ENCODE results near the gene IGF1R. TPM values are rescaled to one million over a fixed set of nuclear protein-coding genes. Genes with fewer than 3 reads are reported as not detected.

The IGF1R gene
- total RNA-seq, 1 experiment from 2014 or later, result 30.9 TPM

DNA sequence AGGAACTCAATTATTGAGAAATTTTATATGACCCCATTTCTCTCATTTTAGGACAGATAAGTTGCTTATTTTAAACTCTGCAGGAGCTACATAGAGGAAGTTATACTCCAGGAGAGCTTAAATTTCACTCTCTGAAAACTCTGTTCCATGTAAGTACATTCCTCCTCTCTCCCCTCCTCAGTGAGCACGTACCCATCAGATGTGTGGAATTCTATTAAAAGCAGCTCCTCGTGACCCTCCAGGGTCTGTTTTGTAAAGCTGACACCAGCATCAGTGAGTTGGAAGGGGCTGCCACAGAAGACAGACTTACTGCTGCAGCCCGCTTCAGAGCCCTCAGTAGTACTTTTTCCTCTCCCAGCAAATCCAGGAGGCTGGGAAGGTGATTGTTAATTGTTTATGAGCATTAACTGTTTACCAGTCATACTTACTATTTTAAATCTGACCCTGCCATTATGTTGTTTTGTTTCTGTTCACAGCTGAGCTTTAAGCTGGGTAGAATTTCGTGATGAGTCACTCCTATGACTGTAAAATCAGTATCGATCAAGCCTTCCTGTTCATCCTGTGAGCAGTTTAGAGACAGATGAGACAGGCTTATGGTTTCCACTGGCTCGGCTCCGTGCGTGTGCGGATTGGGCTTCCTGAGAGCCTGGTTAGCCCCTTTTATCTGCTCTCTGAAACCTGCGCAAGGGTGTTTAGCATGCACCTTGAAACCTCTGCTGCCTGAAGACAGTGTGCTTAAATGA, 20.4 kb downstream of the IGF1R start:
- DNase-seq (ENCODE audit: extremely low read depth, low read depth), result no peak

DNA sequence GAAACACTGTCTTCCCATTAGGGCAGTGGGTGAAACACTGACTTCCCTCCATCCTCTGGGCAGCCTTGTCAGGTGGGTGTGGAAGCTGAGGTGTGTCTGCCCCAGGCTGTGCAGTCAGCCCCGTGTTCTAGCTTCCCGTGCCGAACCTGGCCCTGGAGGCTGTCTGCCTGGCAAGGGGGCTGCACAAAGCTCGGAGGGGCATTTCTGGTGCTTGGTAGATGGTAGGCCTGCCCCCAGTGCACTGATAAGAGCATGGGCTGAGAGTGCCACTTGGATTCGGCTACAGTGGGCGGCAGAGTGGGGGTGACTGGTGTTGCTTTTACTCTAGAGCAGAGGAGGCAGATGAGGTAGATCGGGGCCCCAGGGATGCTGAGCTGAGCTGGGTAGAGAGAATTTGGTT, 21.3 kb downstream of the IGF1R start:
- no peak for DNase-seq (ENCODE audit: extremely low read depth, low read depth)

DNA sequence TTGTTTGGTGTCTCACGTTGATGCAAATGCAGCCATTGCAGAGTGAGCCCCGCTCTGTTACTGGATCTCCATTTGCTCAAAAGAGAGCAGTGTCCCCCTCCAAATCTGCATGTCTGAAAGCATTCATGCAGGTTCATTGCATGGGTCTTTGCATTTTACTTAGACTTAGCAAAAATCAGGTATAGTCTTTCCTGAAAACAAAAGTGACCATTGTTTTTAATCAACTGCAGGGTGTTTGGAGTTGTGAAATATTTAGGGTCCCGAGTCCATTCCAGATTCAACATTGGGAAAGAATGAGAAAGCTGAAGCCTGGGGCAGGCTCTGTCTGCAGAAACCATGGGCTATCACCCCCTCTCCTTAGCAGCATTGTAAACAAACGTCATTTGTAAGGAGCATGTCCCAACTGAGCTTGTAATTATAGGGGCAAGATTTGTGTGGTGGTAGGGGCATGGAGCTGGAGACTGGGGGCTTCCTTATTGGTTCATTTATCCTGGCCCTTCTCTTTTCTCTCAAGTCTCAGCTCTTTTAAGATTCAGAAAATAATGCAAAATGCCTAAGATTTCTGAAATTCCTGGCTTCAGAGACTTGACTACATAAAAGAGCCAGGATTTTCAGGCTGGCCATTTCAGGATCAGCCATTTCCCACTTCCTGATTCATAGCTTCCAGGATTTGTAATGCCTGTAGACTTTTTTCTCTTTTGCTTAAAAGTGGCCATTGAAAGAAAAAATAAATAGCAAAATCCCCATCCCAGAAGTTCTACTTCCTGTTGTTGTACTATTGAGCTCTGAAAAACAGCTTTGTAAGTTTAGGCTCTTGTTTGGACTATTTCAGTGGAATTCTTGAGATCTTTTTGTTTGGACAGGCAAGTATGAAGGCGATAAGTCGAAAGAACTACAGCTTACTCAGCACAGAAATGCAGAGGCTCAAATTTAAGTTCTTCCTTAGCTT, 23.0 kb downstream of the IGF1R start:
- DNase-seq (ENCODE audit: extremely low read depth, low read depth), result no peak

DNA sequence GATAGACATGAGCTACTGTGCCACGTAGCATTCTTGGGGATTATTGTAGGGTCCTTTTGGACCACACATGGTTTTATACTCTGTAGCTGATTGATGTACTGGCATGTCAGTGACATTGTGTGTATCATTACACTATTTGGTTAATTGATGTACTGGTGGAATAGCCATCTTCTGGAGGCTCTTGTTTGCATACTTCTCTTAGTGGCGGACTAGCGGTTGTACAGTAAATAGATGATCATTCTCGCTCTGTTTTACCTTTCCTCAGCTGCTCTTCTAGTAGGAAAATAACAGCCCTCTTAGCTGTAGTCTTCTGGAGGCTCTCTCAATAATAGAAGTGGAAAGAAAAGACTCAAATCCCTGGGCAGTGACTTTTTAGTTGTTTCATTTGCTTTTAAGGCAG, 24.8 kb downstream of the IGF1R start:
- DNase-seq (ENCODE audit: extremely low read depth, low read depth), result no peak

DNA sequence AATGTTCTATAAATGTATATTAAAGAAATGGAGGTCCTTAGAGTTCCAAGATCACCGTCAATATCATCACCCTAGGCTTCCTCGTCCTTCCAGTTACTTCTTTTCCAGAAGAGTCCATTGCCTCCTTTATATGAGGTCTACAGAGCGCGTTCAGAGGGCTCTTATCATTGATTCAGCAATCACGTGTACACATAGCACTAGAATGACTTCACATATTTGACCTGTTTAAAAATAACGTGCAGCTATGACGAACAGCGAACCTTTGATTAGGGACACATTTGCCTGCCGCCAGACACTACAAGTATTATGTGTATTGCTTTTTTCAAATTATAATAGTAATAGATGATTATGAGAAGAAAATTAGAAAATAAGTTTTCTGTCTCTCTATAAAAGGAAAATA, 26.0 kb downstream of the IGF1R start:
- no peak for DNase-seq (ENCODE audit: extremely low read depth, low read depth)

DNA sequence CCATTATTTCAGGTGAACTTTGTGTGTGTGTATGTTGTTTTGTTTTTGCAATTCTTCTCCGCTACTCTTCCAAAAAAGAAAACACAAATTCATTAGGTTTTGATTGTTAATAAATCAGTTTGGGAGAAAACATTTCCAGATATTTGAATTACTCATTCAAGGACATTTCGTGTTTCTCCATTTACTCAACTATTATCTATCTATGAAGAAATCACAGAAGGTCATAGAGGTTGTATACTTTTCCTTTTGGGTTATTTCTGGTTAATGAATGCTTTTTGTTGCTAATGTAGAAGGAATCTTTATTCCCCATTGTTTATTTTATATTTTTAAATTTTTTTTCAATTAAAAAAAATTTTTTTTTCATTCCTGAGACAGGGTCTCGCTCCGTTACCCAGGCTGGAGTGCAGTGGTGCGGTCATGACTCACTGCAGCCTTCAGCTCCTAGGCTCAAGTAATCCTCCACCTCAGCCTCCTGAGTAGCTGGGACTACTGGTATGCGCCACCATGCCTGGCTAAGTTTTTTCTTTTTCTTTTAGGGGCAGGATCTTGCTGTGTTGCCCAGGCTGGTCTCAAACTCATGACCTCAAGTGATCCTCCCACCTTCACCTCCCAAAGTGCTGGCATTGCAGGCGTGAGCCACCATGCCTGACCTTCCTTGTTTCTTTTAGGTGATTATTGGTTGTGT, 28.4 kb downstream of the IGF1R start:
- no peak for DNase-seq (ENCODE audit: extremely low read depth, low read depth)

DNA sequence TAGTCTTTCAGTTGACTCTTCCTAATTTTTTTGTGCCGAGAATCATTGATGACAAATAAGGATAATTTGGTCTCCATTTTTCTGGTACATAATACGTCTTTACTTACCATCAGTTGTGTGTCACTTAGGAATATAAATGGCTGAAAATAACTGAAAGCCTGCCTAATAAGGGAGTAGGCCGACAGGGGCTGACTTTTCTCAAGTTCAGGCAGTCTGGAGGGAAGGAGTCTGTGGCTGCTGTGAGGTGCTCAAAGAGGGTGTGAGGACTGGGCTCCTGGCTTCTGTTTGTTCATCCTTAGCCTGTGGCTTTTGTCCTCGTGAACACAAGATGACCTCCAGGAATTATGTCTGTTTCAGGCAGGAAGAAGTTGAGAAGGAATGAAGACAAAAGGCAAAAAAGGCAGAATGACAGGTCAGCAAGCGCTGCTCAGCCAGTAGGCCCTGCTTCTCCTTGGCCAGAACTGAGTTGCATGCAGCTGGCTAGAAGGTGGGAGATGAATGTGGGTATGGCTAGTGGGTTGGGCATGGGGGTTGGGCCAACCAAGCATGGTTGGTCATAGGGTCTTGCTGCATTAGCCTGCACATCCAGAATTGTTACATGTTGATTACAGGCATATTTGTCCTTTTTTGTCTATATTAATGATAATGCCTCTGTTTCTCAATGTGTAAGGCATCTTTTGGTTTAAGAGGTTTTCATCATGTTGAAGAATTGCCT, 29.2 kb downstream of the IGF1R start:
- DNase-seq (ENCODE audit: extremely low read depth, low read depth), result no peak

DNA sequence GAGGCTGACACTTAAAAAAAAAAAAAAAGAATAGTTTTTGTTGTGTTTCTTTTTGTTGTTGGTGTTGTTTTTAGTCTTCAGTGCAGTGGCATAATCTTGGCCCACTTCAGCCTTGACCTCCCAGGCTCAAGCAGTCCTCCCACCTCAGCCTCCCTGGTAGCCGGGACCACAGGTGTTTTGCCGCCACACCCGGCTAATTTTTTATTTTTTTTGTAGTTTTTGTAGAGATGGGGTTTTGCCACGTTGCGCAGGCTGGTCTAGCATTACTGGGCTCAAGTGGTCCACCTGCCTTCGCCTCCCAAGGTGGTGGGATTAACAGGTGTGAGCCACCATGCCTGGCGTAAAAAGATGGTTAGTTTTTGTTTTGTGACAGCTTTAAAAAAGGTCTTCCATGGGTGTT, 30.1 kb downstream of the IGF1R start:
- no peak for DNase-seq (ENCODE audit: extremely low read depth, low read depth)

DNA sequence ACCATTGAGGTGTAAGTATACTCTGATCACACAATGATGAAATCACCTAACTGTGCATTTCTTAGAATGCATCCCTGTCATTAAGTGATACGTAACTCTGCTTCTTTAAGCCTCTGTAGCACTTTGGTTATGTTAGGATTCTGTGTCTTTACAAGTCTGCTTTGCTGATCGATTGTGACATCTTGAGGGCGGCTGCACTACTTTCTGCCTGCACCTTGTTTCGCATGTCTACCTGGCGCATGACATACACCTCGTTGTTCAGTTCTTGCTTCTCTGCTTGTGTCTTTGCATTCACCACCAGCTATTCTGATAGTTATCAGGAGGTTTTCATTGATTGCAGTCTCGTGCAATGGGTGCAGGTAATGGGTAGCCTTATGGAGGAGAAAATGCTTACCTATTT, 32.7 kb downstream of the IGF1R start:
- no peak for DNase-seq (ENCODE audit: extremely low read depth, low read depth)

DNA sequence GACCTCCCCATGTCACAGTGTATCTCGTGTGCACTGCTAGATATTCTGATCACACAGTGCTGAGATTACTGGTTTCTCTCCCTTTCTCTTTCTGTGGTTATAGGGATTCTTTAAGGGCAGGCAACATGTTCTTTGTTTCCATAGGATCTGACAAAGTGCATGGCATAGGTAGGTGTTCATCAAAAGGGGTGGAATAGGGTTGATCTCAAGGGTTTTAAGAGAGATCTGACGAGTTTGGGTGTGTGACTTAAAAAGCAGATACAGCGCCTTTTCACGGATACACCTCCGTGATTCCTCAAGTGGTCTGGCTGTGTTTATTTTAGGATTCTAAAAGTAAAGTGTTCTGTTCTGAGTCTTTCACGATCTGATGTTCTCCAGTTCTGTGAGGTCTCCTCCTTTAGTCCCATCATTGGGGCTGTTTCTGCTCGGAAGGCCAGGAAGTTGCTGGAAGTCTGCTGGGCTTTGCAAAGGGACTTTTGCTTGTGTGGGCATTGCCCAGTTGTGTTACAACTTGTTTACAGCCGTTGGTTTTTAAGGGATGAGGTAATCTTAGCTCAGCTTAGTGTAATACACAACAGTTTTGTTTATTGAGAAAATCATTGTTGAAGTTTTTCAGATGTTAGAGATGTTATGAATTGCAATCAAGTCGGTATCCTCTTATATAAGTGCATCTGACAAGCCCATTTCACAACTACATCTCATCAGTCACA, 34.8 kb downstream of the IGF1R start:
- DNase-seq (ENCODE audit: extremely low read depth, low read depth), result no peak

DNA sequence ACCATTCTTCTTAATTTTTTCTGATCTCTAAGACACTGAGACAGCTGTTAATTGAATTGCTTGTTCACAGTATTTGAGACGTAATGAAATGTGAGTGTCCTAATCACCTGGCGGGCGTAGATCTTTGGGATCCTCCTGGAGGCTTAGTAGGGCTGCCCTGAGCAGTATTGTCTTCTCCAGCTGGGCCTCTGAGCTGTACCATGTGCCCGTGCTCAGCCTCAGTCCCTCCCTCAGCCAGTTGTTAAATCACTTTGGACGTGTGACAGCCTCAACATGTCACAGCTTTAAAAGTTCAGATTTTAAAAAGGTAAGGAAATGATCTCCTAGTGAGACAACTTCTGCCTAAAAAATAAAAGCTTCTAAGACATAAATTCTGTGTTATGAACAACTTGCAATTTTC, 35.5 kb downstream of the IGF1R start:
- DNase-seq (ENCODE audit: extremely low read depth, low read depth), result no peak

DNA sequence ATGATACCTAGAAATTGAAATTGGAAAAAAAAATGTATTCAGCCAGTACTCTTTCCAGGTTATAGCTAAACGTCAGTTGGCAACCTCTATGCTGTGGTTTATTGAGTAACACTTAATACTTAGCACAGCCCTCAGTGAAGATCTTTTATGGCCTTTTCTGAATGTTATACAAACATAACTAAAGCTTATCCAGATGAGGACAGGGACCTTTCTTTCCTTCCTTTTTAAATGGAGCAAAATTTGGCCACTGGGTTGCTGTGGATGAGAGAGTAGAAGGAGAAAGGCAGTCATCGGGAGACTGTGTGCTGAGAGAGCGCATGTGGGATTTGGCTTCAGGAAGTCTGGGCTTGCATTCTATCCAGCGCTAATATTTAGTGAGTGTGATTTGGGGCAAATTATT, 36.1 kb downstream of the IGF1R start:
- DNase-seq (ENCODE audit: extremely low read depth, low read depth), result no peak

DNA sequence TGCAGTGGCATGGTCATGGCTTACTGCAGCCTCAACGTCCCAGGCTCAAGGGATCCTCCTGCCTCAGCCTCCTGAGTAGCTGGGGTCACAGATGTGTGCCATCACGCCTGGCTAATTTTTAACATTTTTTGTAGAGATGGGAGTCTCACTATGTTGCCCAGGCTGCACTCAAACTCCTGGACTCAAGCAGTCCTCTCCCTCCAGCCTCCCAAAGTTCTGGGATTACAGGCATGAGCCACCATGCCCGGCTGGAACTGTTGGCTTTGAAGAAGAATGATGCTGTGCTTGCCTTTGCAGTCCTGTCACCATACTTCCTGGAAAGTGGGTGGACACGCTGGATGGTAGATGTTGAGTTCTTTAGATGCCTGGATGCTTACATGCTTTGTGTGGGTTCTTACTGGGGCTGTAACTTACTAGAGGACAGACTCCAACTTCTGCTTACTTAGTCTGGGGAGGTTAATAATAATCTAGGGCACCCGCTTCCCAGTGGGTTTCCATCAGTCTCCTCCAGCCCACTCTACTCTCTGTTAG, 36.7 kb downstream of the IGF1R start:
- DNase-seq (ENCODE audit: extremely low read depth, low read depth), result no peak

DNA sequence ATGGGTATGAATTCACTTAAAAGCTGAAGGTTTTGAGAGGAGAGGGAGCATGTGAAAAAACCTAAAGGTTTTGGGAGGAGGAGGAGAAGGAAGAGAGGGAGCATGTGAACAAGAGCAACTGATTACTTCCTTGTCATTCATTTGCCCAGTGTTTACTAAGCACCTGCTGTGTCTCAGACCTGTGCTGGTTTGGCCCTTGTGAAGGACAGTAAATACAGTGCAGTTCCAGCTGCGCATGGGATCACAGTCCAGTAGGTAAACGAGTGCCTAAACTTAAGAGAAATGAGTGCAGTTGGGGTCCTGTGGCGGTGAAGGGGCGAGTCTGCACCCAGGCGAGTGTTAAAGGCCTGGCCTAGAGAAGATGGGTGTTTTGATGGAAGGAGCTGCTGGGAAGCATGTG, 38.6 kb downstream of the IGF1R start:
- DNase-seq (ENCODE audit: extremely low read depth, low read depth), result no peak

DNA sequence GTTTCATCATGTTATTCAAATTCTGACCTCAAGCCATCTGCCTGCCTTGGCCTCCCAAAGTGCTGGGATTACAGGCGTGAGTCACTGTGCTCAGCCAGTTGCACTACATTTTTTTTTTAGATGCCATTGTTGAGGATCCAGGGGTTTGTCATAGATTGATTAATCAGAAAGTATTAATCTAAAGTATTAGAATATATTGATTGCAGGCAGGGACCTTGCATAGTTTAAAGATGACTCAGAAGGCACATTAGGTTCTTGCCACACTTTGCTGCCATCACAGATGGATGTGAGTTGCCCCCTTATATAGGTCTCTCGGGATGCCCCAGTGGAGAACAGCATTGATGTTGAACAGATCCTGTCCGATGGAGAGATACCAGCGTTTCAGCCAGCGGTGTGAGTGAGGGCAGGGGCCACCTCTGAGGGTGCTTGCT, 41.1 kb downstream of the IGF1R start:
- DNase-seq (ENCODE audit: extremely low read depth, low read depth), result no peak

DNA sequence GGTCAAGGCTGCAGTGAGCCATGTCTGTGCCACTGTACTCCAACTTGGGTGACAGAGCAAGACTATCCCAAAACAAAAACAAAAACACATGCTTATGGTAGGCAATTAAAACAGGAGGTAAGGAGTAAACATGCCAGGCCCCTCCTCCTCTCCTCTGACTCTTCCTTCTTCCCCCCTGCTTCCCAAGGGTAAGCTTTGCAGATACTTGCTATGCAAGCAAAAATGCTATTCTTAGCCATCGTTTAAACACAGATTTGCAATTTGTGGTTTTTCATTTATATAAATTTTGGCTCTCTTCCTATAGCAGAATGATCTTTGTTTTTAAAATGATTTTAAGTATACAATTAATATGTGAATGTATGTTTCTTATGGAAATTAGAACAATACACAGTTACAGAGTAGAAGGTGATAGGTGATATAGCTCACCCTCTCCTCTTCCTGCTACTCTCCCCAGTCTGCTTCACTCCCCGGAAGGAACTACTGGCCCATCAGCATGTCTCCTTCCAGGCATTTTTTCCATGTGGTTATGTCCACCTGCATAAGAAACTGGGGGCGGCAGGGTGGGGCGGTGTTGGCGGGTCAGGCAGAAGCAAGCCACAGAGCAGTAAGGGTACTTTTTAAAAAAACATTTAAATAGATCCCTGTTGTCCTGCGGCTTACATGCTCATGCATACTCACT, 42.1 kb downstream of the IGF1R start:
- DNase-seq (ENCODE audit: extremely low read depth, low read depth), result no peak

DNA sequence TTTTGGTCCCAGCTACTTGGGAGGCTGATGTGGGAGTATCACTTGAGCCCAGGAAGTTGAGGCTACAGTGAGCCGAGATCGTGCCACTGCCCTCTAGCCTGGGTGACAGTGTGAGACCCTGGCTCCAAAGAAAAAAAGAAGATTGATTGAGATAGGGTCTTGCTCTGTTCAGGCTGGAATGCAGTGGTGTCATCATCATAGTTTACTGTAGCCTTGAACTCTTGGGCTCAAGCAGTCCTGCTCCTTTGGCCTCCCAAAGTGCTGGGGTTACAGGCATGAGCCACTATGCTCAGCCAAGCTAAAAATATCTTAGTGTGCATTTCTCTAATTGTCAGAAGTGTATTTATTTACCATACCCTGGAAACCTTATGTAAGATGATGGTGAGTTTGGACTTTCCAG, 43.9 kb downstream of the IGF1R start:
- no peak for DNase-seq (ENCODE audit: extremely low read depth, low read depth)

DNA sequence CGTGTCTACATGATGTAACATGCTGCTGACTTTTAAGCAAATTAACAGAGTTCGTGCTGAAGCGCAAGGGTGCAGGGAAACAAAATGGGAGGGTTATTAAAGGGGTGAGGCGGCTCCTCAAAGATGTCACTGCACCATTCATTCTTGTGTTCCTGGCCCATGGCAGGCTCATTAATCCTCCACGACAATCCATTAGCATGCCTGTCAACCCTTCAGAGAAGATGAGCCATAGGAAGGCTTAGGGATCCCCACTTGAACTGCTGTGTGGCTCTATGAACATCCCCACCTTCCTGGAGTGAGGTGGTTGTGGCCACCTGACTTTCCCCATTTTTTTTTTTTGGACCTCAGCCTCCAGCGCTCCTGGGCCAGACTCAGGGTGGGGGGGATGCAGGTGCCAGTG, 45.8 kb downstream of the IGF1R start:
- DNase-seq (ENCODE audit: extremely low read depth, low read depth), result no peak

DNA sequence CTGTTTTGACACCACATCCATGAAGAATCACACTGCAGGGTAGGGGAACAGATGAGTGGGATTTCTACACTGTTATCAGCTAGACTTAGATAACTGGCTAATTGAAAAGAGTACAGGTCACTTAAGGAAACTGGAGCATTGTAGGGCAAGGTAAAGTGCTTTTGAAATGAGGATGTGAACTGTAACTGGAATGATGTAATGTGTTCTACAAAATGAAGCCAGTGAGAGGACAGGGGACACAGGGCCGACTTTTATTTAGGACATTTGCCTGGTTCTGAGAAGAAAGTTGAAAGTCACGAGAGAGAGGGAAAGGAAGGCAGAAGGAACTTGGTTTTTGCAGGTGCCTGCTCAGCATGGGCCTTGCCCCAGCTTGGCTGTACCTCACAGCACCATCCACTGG, 50.5 kb downstream of the IGF1R start:
- DNase-seq (ENCODE audit: extremely low read depth, low read depth), result no peak

Measured in NCI-H460 (cell line).